SK-MEL-5 (cell line): ENCODE results near the gene GPATCH8. TPM values are rescaled to one million over a fixed set of nuclear protein-coding genes. Genes with fewer than 3 reads are reported as not detected.

Experiments used
- DNase-seq: peaks from one replicate; pipeline ENCODE4 v3.0.0-alpha.2; 2016; ENCODE audit warnings: low read depth, low spot score
- in situ Hi-C: cut with HindIII; loops from 2 replicates; pipeline ENCODE4 v1.10.0; 2016; ENCODE audit warnings: low sequenced_read_pairs, high pct_unique_total_duplicates, low pct_unique_long_range_greater_than_20kb
- total RNA-seq: library from RNA; depleted of rRNA; stranded (reverse); fragments of >200 nt; shearing (Covaris generic); gene quantifications from 2 replicates; pipeline ENCODE4 v1.2.3, GENCODE V29; 2014

The GPATCH8 gene
- total RNA-seq, 1 experiment from 2014 or later, result 12.0 TPM

DNA sequence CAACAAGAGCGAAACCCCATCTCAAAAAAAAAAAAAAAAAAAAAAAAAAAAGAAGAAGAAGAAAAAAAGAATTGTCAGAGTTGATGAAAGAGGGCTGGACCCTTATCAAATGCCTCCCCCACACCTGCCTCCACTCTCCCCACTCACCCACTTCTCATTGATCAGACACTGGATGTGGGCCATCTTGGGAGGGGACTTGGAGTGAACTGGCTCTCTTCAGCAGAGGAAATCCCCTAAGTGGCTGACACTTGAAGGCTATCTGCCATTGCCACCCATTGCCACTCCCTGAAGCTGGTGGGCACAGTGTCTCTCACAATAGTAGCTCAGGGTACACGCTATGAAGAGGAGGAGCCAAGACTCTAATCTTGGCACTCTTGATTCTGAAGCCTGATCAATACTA lies 115.4 kb downstream of the GPATCH8 start:
- DNase-seq, result no peak
- in situ Hi-C loops, result no loop called here

DNA sequence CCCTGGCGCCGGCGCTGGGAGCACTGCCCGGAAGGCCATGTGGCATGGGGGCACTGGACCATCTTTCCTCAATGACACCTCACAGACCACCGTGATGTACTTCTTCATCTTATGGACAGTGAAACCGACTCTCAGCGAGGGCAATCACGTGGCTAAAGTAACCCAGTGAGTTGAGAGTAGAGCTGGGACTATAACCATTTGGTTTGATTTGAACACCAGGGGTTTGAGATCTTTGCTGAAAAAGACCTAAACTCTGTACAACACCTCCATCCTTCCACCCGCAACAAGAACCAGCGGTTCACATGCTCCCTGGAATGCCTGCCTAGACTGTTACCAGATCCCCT lies 117.1 kb downstream of the GPATCH8 start:
- in situ Hi-C loops, result no loop called here
- DNase-seq, result no peak

DNA sequence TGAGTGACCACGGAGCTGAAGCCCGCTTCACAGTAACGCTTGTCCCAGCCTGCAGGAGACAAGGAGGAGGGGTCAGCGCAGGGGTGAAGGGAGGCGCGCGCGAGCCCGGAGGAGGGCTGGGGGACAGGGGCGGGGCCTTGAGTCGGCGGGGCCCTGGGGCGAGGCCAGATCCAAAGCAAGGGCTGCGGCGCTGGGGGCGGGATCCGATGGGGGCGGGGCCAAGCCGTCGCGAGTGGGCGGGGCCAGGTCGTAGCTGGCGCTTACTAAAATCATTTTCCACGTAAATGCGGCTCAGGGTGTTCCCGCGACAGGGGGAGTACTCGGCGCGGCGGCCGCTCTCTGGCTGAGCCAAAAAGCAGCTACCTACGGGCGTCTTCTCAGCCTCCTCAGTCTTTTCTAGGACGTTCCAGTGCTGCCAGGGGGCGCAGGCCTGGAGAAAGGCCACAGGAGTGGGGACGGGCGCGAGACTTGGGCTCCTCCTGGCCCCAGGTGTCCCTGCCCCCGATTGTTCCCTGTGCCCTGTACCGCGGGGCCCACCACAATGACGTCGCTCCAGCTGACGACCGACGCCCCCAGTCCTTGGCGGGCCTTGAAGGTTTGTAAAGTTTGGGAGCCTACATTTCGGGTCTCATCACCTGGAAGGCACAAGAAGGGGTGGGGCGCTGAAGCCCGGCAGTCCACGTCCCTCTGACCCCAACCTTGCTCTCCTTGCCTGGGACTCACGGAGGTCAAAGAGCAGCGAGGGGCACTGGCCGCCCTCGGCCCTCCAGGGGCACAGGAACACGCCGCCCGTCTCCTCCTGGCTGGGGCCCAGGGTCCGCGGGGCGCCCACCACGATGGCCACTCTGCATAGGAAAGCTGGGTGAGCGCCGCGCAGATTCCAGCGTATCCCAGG lies 117.7 kb downstream of the GPATCH8 start:
- in situ Hi-C loops, result no loop called here
- no peak for DNase-seq

DNA sequence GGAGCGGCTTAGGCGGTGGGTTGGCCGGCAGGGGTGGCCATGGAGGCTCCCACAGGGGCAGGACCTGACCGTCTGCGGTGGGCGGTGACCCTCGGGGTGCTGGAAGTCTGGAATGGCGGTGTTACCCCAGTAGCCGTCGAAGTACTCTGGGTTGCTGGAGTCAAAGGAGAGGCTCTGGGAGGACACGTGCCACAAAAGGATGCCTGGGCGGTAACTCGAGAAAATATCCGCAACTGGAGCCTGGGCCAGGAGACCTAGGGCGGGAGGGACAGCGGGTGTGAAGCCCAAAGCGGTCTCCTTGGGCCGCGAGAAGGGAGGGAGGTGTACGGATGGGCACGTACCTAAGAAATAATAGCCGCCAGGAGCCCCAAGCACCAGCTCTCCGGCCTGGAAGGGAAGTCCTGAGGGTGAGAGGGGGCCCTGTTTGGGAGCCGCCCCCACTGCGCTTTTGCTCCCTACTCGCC lies 118.4 kb downstream of the GPATCH8 start:
- no peak for DNase-seq

DNA sequence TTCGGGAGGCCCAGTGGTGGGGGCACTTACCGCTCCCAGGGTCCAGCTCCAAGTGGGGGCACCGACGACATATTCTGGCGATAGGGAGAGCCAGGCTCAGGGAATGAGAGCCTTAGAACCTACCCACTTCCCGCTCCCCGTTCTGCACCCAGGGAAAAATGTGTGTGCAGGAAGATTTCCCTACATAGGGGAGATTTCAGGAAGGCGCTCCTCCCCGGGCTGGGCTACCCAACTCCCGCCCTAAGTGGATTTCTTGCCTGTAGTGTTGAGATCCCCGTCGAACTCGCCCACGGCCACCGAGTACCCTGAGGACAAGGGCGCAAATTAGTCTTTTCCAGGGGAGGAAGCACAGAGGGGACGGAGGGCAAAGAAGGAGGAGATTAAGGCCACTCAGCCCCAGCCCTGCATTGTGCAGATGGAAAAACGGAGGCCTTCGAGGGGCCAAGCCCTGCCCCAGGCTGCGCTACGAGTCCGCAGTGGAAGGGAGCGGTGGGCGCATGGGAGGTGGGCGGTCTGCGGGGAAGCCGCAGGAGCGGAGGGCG lies 118.9 kb downstream of the GPATCH8 start:
- in situ Hi-C loops, result no loop called here
- no peak for DNase-seq

More for the DNA sequence above, 118.4 kb downstream of the GPATCH8 start:
- in situ Hi-C loops, result no loop called here

DNA sequence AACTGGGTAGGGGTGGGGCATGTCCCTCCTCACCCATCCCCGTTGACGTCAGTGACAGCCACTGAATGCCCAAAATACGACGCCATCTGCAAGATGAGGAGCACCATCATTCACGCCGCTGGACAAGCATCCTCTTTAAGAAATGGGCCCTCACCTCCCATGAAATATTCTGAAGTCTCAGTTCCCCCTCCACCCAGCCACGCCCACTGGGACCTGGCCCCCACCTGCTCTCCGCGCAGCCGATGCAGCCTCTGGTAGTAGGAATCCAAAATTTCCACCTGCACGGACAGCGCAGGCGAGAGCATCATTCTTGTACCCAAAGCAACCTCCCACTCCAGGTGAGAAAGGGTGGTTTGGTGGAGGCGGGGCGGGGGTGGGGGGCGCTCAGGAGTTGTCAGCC lies 119.3 kb downstream of the GPATCH8 start:
- in situ Hi-C loops, result no loop called here
- no peak for DNase-seq

DNA sequence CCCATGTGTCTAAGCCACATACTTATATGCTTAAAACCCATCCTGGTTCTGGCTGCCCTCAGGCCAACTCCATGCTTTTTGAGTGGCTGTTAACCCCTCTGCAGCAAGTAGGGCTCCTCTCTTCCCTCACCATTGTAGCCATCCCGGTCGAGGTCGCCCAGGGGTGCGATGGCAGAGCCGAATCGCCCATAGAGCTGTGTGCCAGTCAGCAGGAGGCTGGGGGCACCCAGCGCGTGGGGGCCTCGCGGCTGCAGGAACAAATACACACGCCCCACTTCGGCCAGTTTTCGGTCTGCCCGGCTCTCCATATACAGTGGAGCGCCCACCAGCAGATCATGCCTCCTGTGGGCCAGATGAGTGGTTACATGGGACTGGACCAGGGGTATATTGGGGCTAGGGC lies 119.8 kb downstream of the GPATCH8 start:
- no peak for DNase-seq
- in situ Hi-C loops, result no loop called here

DNA sequence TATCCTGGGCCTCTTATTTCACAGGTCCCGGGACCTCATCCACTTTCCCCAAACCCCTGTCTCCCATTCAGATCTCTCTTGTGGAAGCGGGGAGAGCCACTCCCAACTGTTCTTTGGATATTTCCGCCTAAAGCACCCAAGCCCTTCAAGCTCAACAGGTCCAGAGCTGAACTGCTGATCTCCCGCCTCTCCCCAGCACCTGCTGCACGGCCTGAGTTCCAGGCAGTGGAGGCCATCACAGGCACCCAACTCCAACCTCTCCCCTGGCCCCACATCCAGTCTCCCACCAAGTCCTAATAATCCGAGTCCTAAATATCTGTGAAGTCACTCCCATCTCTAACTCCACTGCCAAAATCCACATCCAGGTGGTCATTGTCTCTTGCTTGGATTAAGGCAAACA lies 120.3 kb downstream of the GPATCH8 start:
- DNase-seq, result no peak
- in situ Hi-C loops, result no loop called here

DNA sequence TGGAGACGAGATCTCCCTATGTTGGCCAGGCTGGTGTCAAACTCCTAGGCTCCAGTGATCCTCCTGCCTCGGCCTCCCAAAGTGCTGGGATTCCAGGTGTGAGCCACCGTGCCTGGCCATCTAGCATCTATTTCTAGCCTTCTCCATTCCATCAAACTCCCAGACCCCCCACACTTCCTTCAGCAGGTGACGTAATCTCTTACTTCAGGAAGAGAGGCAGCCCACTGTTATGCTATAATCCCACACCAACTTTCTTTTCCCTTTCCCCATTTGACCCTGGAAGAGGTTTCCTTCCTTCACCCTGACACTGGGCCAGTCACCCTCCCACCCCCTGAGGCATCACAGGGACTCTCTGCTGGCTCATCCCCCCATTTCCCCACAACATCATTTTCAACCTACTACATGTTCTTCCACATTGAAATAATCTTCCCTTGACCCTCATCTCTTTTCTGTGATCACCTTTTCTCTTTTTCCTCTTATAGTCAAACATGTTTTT lies 121.3 kb downstream of the GPATCH8 start:
- in situ Hi-C loops, result no loop called here
- DNase-seq, result no peak

DNA sequence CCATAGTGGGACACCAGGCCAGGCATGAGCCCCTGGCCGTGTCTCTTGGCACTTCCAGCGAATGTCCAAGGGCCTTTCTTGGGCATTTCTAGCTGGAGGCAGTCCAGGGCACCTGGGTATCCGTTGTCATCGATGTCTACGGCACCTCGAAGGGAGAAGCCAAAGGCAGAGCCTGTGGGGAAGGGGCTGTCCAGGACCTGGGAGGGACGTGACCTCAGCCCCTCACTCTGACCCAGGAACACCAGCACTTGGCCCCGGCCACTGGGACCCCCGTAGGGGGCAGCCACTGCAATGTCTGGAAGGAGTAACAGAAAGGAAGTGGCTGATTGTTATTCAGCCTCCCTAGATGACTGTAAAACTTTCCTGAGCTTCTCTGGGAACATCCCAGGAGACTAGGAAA lies 122.4 kb downstream of the GPATCH8 start:
- DNase-seq, result no peak
- in situ Hi-C loops, result no loop called here

DNA sequence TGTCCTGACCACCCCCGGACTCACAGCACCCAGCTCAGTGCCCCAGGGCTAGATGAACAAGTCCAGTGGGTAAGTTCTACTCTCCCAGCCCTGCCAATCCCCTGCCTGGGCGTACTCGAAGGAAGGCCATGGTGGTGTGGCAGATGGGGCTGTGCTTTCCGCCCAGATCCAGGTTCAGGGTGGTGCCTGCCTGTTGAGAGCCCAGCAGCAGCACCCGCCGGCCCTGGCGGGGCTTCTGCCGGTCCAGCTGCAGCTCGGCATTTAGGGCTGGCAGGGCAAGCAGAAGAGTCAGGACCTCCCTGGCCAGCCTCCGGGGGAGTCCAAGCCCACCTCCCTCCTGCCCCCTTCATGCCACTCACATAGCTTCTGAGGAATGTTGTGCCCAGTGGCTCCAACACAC lies 123.3 kb downstream of the GPATCH8 start:
- no peak for DNase-seq
- in situ Hi-C loops, result no loop called here

DNA sequence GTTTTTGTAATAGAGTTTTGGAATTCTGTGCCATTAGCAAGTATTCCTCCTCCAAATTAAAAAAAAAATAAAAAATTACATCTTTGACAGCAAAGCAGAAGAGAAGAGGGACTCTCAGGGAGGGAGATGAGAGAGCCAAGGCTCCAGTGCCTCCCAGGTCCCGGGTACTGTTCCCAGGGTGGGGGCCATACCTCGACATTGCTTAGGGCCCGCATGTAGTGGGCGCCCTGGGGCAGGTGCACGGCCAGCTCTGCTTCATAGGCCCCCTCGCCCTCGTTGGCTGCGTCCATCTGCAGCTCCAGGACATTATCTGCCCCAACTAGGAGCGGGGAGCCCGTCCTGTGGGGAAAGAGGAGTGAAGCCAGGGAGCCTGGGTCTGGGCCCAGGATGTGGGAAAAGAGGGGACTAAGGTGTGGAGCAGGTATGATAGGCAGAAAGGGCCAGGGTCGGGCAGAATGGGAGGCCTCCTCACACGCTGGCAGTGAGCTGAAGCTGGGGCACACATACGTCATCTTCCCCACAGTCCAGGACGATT lies 125.0 kb downstream of the GPATCH8 start:
- no peak for DNase-seq
- in situ Hi-C loops, result no loop called here

DNA sequence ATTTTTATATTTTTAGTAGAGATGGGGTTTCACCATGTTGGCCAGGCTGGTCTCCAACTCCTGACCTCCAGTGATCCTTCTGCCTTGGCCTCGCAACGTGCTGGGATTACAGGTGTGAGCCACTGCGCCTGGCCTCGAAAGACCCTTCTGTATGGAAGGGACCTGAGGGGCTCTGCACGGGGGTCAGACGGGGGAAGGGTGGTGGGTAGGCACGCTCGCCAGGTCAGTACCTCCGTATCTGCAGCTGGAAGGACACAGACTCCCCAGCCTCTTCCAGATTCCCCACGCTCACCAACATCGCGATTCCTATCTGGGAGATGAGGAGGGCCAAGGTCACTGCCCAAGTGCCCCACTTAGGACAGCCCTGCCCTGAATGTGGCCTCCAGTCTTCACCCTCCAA lies 126.4 kb downstream of the GPATCH8 start:
- no peak for DNase-seq

DNA sequence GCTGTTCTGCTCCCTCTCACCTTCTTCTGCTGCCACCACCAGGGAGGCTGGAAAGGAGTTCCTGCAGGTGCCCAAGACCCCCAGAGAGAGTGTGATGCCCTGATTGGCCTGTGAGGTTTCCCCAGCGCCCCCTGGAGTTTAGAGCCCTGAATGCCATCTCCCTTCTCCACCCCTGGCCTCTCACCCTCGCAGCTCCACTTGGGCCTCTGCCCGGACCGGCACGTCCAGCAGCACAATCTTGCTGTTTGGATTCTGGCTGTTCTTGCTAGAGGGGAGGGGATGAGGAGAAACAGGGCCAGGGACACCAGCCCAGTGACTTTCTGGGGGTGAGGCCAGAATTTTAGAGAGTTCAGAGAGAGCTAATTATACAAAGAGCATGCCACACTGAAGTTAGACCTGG lies 127.1 kb downstream of the GPATCH8 start:
- in situ Hi-C loops, result no loop called here
- peak; percentile 50 for DNase-seq

More for the DNA sequence above, 126.4 kb downstream of the GPATCH8 start:
- in situ Hi-C loops, result no loop called here

DNA sequence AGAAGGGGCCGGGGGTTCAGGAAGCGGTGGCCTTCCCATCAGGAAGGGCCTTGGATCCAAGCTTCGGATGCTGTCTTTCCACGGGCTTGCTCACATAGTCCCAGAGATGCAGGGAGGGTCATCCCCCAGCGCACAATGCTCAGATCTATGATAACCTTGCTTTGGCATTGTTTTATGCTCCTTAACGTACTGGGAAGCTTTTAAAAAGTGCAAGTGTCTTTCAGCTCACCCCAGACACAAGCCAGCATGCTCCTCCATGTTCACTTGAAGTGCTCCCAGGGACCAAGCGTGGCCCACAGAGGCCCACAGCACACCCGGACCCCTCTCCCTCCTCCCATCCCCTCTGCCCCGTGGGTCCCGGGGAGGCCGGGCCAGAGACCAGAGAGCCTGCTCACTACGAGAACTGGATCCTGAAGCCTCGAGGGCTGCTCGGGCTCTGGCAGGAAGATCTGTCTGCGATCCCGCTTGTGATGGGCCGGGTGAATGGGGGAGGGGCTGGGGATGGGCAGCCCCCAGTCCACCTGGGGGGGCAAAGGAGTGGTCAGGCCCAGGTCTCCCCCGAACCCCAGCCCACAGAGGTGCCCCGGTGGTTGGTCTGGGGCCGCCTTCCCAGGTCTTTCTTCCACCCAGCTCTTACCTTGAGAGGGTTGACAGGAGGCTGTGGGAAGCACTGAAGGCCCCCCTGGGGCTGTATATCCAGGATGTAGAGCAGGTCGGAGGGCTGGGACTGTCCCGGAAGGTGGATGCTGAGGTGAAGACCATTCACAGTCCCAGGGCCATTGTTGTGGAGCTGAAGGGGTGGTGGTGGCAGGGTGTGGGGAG lies 127.8 kb downstream of the GPATCH8 start:
- no peak for DNase-seq
- in situ Hi-C loops, result no loop called here

DNA sequence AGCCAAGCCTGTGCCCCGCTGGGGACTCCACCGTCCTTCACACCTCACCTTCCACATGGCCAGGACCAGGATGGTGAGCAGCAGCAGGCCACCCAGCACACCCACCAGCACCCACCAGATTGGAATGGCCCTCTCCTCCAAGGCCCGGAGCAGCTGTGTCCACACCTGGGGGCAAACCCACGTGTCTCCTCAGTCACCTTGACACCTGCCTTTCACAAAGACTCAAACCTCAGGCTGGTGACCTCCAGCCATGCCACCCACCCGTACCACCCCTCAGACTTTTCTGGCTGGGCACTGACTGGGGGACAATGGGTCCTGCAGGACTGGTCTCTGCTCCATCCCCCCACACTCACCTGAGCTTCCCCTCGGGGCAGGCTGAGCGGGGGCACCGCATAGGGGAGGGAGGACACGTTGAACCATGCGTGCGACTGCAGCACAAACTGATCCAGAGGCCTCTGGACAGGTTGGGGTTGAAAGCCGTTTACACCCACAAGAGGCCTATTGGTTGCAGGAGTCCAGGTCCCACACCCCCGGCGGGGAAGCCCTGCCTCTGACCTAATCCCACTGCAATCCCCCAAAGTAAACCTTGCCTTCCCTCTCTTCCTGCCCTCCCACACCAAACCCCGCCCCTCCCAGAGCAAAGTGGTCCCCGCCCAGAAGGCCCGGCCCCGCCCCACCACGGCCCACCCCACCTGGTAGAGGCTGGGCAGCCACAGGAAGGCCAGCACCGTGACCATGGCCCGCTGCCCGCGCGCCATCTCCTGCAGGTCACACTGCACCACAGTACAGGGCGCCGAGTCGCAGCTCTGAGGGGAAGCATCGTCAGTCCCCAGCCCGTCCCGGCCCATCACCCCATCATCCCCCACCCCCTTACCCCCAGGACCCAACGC lies 128.7 kb downstream of the GPATCH8 start:
- in situ Hi-C loops, result no loop called here
- DNase-seq, result no peak

DNA sequence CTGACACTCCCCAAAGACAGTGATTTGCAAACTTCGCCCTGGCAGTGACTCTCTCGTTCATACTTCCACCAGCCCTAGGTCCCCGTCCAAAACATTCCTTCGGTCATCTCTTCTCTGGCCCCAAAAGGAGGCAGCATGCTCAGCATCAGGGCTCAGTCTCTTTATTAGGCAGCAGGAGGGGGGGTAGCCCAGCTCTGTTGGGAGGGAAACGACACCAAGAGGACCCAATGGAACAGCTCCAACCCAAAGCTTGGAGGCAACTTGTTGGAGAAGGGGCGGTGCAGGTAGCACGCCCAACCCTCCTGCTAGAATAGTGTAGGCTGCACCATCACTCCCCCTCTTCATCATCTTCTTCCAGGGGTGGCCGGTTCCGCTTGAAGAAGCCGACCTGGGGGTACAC lies 131.2 kb downstream of the GPATCH8 start:
- in situ Hi-C loops, result no loop called here
- DNase-seq, result no peak
